SJSA1 (cell line): Measurements from ENCODE around the gene TIMP3. TPM values are rescaled to one million over a fixed set of nuclear protein-coding genes. Genes with fewer than 3 reads are reported as not detected.
"Not testable (repeated sequence)": the region's sequence is repeated elsewhere in the genome, so short reads cannot be mapped to it uniquely, and the experiment has no call there.

Experiments
- DNase-seq, 2 experiments: peaks; one replicate each; pipeline ENCODE4 v3.0.0-alpha.2; 2015 to 2020; ENCODE audit warnings: low spot score in 2 of 2, low read depth in 1 of 2
- H3K27ac ChIP-seq: fragments of 250-450 bp; sonication (Bioruptor Pico); 2 replicates; pipeline ENCODE4 v1.5.1; 2020; ENCODE audit warnings: mild to moderate bottlenecking, moderate library complexity
- H3K27me3 ChIP-seq: fragments of 250-450 bp; sonication (Bioruptor Pico); replicated peaks from 2 replicates; pipeline ENCODE4 v1.5.1; 2020; ENCODE audit warnings: mild to moderate bottlenecking, moderate library complexity
- H3K36me3 ChIP-seq: fragments of 250-450 bp; sonication (Bioruptor Pico); 2 replicates; pipeline ENCODE4 v1.5.1; 2020; ENCODE audit warnings: mild to moderate bottlenecking
- H3K4me1 ChIP-seq: fragments of 250-450 bp; sonication (Bioruptor Pico); replicated peaks from 2 replicates; pipeline ENCODE4 v1.6.1; 2021; ENCODE audit warnings: mild to moderate bottlenecking
- H3K4me3 ChIP-seq: fragments of 250-450 bp; sonication (Bioruptor Pico); 2 replicates; pipeline ENCODE4 v1.5.1; 2020; ENCODE audit warnings: mild to moderate bottlenecking
- H3K9me3 ChIP-seq: fragments of 250-450 bp; sonication (Bioruptor Pico); replicated peaks from 2 replicates; pipeline ENCODE4 v1.5.1; 2020; ENCODE audit warnings: mild to moderate bottlenecking
- total RNA-seq: library from RNA; depleted of rRNA; stranded (reverse); fragments of >200 nt; shearing (Covaris generic); gene quantifications from 2 replicates; pipeline ENCODE4 v1.2.3, GENCODE V29; 2014

The TIMP3 gene
- total RNA-seq, 1 experiment from 2014 or later: 38.1 TPM

GRCh38 chr22:32868946-32869345, 67.4 kb downstream of the TIMP3 start:
- no peak for DNase-seq
- Histone ChIP-seq H3K36me3 (no peaks in the 10 kb centered on the region), H3K27me3 (no peaks in the 10 kb centered on the region), H3K4me1 (no peaks in the 10 kb centered on the region), H3K27ac (no peak overlapping the region), H3K4me3 (no peak overlapping the region), H3K9me3 (no peaks in the 10 kb centered on the region; the same call in 1 of the 2 replicates)

GRCh38 chr22:32870474-32870873, 69.0 kb downstream of the TIMP3 start:
- no peak for DNase-seq
- Histone ChIP-seq H3K4me1 (no peaks in the 10 kb centered on the region), H3K36me3 (no peaks in the 10 kb centered on the region), H3K4me3 (no peak overlapping the region), H3K27ac (no peak overlapping the region), H3K27me3 (no peaks in the 10 kb centered on the region), H3K9me3 (no peaks in the 10 kb centered on the region; the same call in 1 of the 2 replicates)

GRCh38 chr22:32873604-32874003, 72.1 kb downstream of the TIMP3 start:
- H3K27me3 ChIP-seq, H3K27ac ChIP-seq, H3K36me3 ChIP-seq, H3K9me3 ChIP-seq, H3K4me3 ChIP-seq, H3K4me1 ChIP-seq, DNase-seq: not testable (repeated sequence)

GRCh38 chr22:32874385-32874784, 72.9 kb downstream of the TIMP3 start:
- Histone ChIP-seq H3K27me3 (no peaks in the 10 kb centered on the region), H3K27ac (no peak overlapping the region), H3K9me3 (no peaks in the 10 kb centered on the region), H3K36me3 (no peaks in the 10 kb centered on the region), H3K4me3 (no peak overlapping the region), H3K4me1 (no peaks in the 10 kb centered on the region)
- DNase-seq: no peak

DNA sequence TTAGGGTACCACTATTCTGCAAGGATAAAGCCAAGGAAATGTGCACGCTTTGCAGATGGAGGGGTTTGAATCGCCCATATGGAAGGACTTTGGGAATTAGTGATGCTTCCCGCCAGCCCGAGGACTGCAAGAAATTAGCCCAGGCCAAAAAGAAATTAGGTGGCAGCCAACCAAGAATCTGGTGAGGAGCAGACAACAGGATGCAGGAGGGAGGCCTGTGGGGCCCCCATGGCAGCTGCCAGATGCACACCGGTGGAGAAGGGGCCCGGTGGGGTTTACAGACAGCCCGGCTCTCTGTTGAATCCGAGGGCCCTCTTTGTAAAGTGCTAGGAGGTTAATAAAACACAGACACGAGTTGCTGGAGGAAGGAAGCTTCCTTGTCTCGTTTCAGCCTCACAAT, 73.5 kb downstream of the TIMP3 start:
- Histone ChIP-seq H3K9me3 (no peaks in the 10 kb centered on the region), H3K4me3 (no peak overlapping the region), H3K36me3 (no peaks in the 10 kb centered on the region), H3K27ac (no peak overlapping the region), H3K27me3 (no peaks in the 10 kb centered on the region), H3K4me1 (no peaks in the 10 kb centered on the region)
- DNase-seq: no peak

DNA sequence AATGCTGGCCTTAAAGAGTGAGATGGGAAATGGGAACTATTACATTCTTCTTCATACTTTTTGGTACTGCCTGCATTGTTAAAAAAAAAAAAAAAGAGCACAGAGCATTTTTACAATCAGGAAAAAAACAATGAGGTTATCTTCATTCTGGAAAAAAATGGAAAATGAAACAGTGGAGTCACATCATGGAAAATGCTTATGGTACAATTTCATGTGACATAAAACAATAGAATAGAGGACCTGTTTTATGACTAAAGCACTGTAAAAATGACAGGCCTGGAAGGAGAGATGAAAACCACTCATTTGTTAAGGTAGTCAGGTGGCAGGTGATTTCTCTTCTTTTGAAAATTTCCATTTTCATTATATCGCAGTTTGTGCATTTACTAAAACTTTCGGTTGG, 75.0 kb downstream of the TIMP3 start:
- Histone ChIP-seq H3K9me3 (no peaks in the 10 kb centered on the region), H3K4me3 (no peak overlapping the region), H3K4me1 (no peaks in the 10 kb centered on the region), H3K27ac (no peak overlapping the region), H3K36me3 (no peaks in the 10 kb centered on the region), H3K27me3 (no peaks in the 10 kb centered on the region)
- no peak for DNase-seq

DNA sequence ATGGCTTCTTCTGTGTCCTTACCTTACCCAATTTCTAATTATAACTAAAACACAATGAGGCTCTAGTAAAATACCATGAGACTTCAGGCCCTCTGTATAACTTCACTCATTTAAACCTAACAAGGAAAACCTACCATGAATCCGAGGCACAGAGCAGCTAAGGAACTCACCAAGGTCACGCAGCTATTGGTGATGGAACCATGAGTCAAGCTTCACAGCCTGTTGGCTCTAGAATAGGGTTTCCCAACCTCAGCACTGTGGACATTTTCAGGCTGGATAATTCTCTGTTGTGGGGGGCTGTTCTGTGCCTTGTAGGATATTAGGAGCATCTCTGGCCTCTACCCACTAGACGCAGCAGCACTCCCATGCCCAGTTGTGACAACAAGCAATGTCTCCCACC, 75.7 kb downstream of the TIMP3 start:
- DNase-seq: no peak
- Histone ChIP-seq H3K4me3 (no peak overlapping the region), H3K4me1 (no peaks in the 10 kb centered on the region), H3K27me3 (no peaks in the 10 kb centered on the region), H3K9me3 (no peaks in the 10 kb centered on the region), H3K27ac (no peak overlapping the region), H3K36me3 (no peaks in the 10 kb centered on the region)

DNA sequence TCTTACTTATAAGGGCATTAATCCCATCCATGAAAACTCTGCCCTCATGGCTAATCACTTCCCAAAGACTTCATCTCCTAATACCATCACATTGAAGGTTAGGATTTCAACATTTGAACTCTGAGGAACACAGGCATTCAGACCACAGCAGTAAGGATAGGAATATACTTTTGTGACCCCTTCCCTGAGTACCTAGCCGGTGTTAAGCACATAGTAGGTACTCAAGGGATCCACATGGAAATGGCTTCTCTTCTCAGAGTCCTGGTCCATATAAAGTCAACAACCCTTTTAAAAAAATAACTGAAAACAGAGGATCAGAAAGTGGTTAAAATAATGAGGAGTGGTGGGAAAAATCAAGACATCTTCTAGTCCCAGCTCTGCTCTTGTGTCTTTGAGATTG, 78.0 kb downstream of the TIMP3 start:
- no peaks in the 10 kb centered on the region for H3K4me1 ChIP-seq
- H3K9me3 ChIP-seq: no peaks in the 10 kb centered on the region
- no peak overlapping the region for H3K27ac ChIP-seq
- H3K36me3 ChIP-seq: no peaks in the 10 kb centered on the region
- no peak overlapping the region for H3K4me3 ChIP-seq
- no peak for DNase-seq
- H3K27me3 ChIP-seq: no peaks in the 10 kb centered on the region

GRCh38 chr22:32880061-32880460, 78.6 kb downstream of the TIMP3 start:
- no peak for DNase-seq
- H3K36me3 ChIP-seq: no peaks in the 10 kb centered on the region
- H3K9me3 ChIP-seq: no peaks in the 10 kb centered on the region
- no peak overlapping the region for H3K4me3 ChIP-seq
- H3K27me3 ChIP-seq: no peaks in the 10 kb centered on the region
- H3K4me1 ChIP-seq: no peaks in the 10 kb centered on the region
- no peak overlapping the region for H3K27ac ChIP-seq

DNA sequence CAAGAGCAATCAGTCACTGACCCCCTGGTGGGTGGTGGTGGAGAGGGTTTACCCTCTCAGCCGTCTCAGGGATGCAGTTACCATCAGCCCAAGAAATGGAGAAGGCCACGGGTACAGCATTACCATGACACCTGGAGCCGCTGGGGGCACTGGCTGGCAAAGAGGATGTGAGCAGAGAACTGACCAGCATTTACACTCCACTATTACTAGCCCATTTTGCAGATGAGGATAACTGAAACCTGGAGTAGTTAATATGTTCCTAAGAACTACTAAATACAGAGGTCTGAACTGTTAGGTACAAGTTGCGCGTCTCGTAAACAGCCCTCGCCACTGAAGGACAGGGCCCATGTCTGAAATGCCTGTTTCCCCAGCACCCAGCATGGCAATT, 79.0 kb downstream of the TIMP3 start:
- Histone ChIP-seq H3K27ac (no peak overlapping the region), H3K36me3 (no peaks in the 10 kb centered on the region)

DNA sequence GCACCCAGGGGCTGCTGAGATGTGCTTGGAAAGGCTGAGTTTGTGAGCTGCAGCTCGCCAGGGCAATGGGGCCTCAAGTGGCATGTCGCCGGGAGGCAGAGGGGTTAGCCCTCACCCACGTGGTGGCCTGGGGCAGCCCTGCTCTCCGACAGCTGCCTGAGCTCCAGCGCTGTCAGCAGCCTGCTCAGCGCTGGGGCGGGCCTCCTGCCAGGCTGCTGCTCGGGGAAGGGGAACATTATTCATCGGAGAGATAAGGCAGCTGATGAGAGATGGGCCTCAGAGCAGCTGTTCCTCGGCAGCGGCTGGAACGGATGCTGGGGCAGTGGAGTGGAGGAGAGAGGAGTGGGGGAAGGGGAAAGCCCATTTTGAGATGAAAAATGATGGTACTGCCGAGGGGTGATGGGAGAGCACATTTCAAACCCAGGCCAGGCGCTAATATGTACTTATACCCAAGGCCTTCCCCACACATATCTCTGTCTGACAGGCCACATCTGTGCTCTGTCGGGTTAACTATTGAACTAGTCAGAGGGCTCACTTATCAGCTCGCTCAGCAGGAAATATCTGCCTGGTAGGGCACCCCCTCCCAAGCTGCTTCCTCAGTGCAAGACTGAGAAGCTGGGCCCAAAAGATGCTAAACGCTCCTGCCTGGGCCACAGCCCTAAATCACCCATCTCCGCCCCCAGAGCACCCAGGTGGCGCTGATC, 79.5 kb downstream of the TIMP3 start:
- H3K4me1 ChIP-seq: no peaks in the 10 kb centered on the region
- no peak overlapping the region for H3K27ac ChIP-seq
- no peaks in the 10 kb centered on the region for H3K36me3 ChIP-seq
- no peaks in the 10 kb centered on the region for H3K9me3 ChIP-seq
- DNase-seq: no peak
- H3K4me3 ChIP-seq: no peak overlapping the region
- no peaks in the 10 kb centered on the region for H3K27me3 ChIP-seq

More for the DNA sequence above, 79.0 kb downstream of the TIMP3 start:
- H3K9me3 ChIP-seq: no peaks in the 10 kb centered on the region
- no peaks in the 10 kb centered on the region for H3K27me3 ChIP-seq
- no peak overlapping the region for H3K4me3 ChIP-seq
- no peaks in the 10 kb centered on the region for H3K4me1 ChIP-seq
- DNase-seq: no peak

DNA sequence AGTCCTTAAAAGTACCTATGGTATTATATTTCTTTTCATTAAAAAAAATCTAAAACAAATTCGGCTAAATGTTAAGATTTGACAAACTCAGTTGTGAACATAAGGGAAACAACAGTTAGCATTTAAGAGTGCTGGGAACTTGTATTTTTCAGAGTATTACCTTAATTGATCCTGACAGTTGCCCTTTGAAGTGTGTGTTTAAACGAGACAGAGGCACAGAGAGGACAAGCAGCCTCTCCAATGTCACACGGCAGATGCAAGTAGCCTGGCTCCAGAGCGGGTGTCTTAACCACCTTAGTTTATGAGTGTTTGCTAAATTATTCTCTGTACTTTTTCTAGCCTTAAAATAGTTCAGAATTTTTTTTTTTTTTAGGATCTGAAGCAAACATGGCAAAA, 80.9 kb downstream of the TIMP3 start:
- H3K9me3 ChIP-seq: no peaks in the 10 kb centered on the region
- no peaks in the 10 kb centered on the region for H3K27me3 ChIP-seq
- H3K36me3 ChIP-seq: no peaks in the 10 kb centered on the region
- H3K4me1 ChIP-seq: no peaks in the 10 kb centered on the region
- DNase-seq: no peak
- H3K27ac ChIP-seq: no peak overlapping the region
- no peak overlapping the region for H3K4me3 ChIP-seq

GRCh38 chr22:32882774-32883530, 81.4 kb downstream of the TIMP3 start:
- Histone ChIP-seq H3K4me1 (no peaks in the 10 kb centered on the region), H3K27ac (no peak overlapping the region), H3K36me3 (no peaks in the 10 kb centered on the region), H3K9me3 (no peaks in the 10 kb centered on the region), H3K27me3 (no peaks in the 10 kb centered on the region), H3K4me3 (no peak overlapping the region)
- no peak for DNase-seq

DNA sequence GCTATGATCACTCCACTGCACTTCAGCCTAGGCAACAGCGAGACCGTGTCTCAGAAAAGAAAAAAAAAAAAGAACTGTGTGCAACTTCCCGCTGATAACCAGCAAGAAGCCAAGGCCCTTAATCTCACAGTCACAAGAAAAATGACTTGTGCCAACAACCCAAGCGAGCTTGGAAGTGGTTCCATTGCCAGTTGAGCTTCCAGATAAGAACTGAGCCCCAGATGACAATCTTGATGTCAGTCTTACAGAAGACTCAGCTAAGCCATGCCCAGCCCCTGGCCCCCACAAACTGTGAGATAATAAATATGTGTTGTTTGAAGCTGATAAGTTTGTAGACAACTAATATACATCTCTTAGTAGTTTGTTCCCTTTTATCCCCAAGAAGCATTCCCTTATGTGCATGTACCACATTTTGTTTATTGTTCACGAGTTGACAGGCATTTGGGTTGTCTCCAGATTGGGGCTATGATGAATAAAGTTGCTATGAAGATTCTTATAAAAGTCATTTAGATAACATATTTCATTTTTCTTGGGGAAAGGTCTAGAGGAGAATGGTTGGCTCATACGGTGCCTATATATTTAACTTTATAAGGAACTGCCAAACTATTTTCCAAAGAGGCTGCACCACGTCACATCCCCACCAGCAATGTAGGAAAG, 85.9 kb downstream of the TIMP3 start:
- Histone ChIP-seq H3K4me1 (no peaks in the 10 kb centered on the region), H3K27me3 (no peaks in the 10 kb centered on the region), H3K27ac (no peak overlapping the region), H3K9me3 (no peaks in the 10 kb centered on the region), H3K4me3 (no peak overlapping the region), H3K36me3 (no peaks in the 10 kb centered on the region)
- DNase-seq: no peak
